Neutrophil (primary cell): ENCODE results near the gene MYOM1.
"Not testable (repeated sequence)": the region's sequence is repeated elsewhere in the genome, so short reads cannot be mapped to it uniquely, and the experiment has no call there.

Experiments
- H3K27ac ChIP-seq: fragments of 200-600 bp; sonication (generic); 2 replicates; pipeline ENCODE4 v1.5.1; 2016; ENCODE audit warnings: mild to moderate bottlenecking, moderate library complexity
- H3K27me3 ChIP-seq: fragments of 200-600 bp; sonication (generic); 2 replicates; pipeline ENCODE4 v1.6.0; 2016; ENCODE audit warnings: mild to moderate bottlenecking
- H3K36me3 ChIP-seq: fragments of 200-600 bp; sonication (generic); 2 replicates; pipeline ENCODE4 v1.5.1; 2017
- H3K4me1 ChIP-seq, 2 experiments: fragments of 200-600 bp in 1 of 2; sonication (generic) in 1 of 2; 1 replicate in 1 of 2; 2 replicates in 1 of 2; pipeline versions ENCODE4 v1.5.1 to v1.6.1; 2013 to 2016; ENCODE audit warnings: low read depth in 1 of 2, low read length in 1 of 2, mild to moderate bottlenecking in 1 of 2, moderate library complexity in 1 of 2; ENCODE audit not compliant: control insufficient read depth in 1 of 2, insufficient read depth in 1 of 2
- H3K4me3 ChIP-seq, 2 experiments: fragments of 200-600 bp in 1 of 2; sonication (generic) in 1 of 2; 1 replicate in 1 of 2; 2 replicates in 1 of 2; pipeline ENCODE4 v1.5.1; 2013 to 2016; ENCODE audit warnings: low read depth in 1 of 2, low read length in 1 of 2, mild to moderate bottlenecking in 1 of 2, moderate library complexity in 1 of 2
- H3K9me3 ChIP-seq: fragments of 200-600 bp; sonication (generic); 2 replicates; pipeline ENCODE4 v1.5.1; 2016
- TF ChIP-seq, protein P1 (sequence below): fragments of 200-600 bp; sonication (generic); IDR thresholded peaks from 2 replicates; pipeline ENCODE4 v1.5.1; 2016; ENCODE audit warnings: antibody characterized with exemption

MYOM1 gene

DNA sequence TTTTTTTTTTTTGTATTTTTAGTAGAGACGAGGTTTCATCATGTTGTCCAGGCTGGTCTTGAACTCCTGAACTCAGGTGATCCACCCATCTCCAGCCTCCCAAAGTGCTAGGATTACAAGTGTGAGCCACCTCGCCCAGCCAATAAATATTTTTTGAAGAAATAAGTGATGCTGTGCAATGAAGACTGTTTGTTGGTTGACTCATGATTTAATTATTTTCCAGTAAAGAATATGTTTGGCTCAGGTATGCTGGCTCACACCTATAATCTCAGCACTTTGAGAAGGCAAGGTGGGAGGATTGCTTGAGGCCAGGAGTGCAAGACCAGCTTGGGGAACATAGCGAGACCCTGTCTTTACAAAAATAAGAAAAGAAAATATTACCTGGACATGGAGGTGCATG, 165.0 kb downstream of the MYOM1 start:
- peaks cover 32 to 43% of the 10 kb centered on the region in 2 experiments for H3K4me1 ChIP-seq
- no peak overlapping the region for H3K4me3 ChIP-seq
- no peak overlapping the region for H3K27ac ChIP-seq
- no peaks in the 10 kb centered on the region for H3K27me3 ChIP-seq
- H3K9me3 ChIP-seq = no peaks in the 10 kb centered on the region
- H3K36me3 ChIP-seq = no peaks in the 10 kb centered on the region
- TF ChIP-seq, protein P1, sequence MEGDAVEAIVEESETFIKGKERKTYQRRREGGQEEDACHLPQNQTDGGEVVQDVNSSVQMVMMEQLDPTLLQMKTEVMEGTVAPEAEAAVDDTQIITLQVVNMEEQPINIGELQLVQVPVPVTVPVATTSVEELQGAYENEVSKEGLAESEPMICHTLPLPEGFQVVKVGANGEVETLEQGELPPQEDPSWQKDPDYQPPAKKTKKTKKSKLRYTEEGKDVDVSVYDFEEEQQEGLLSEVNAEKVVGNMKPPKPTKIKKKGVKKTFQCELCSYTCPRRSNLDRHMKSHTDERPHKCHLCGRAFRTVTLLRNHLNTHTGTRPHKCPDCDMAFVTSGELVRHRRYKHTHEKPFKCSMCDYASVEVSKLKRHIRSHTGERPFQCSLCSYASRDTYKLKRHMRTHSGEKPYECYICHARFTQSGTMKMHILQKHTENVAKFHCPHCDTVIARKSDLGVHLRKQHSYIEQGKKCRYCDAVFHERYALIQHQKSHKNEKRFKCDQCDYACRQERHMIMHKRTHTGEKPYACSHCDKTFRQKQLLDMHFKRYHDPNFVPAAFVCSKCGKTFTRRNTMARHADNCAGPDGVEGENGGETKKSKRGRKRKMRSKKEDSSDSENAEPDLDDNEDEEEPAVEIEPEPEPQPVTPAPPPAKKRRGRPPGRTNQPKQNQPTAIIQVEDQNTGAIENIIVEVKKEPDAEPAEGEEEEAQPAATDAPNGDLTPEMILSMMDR = no peak

DNA sequence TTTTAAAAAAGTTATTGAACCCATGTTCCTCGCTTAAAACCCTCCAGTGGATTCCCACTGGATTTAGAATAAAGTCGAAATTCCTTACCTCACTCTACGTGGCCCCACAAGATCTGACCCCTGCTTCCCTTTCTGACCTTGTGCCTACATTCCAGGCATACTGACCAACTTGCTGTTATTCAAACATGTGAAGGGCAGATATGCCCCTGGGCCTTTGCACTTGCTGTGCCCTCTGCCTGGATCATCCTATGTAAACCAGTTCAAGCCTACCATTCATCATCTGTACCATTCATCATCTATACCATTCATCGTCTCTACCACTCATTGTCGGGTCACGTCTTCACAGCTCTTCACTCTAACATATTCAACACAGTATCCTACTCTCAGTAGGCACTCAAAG, 165.6 kb downstream of the MYOM1 start:
- no peaks in the 10 kb centered on the region for H3K27me3 ChIP-seq
- H3K36me3 ChIP-seq = no peaks in the 10 kb centered on the region
- TF ChIP-seq, protein P1 = no peak
- no peaks in the 10 kb centered on the region for H3K9me3 ChIP-seq
- H3K4me3 ChIP-seq = no peak overlapping the region
- H3K27ac ChIP-seq = no peak overlapping the region
- peaks cover 29 to 37% of the 10 kb centered on the region in 2 experiments for H3K4me1 ChIP-seq

DNA sequence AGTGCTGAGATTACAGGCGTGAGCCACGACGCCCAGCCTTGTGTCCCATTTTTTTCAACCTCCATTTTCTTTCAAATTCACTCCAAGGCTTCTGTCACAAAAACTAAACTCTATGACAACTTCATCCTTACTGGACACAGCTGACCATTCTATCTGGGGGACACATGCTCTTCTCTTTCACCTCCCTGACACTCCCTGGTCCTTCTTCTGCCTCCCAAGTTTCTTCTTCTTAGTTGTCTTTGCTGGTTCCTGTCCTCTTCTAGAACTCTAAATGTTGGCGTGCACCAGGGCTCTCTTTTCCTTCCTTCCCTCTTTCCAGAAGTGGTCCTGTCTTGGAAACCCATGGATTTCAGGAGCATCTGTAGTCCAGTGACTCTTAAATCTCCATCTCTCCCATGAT, 166.7 kb downstream of the MYOM1 start:
- Histone ChIP-seq H3K36me3 (no peaks in the 10 kb centered on the region), H3K4me3 (no peak overlapping the region), H3K27ac (peak overlapping the region; percentile 89), H3K4me1 (peaks cover 33 to 39% of the 10 kb centered on the region in 2 experiments), H3K9me3 (no peaks in the 10 kb centered on the region), H3K27me3 (no peaks in the 10 kb centered on the region)
- TF ChIP-seq, protein P1 = no peak

DNA sequence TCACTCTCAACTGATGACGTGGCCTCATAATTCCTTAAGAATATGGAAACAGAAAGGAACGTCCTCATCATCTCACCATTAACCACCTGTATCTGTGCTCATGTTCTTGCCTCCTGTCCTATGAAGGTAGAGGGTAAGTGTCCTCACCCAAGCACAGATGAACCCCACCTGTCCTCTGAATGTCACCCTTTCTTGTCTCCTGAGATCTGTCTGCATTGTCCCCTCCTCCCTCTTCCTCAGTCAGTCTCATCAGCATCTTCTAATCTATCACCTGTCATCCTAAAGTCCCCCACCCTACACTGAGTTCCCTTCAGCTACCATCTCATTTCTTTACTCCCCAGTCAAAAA, 167.4 kb downstream of the MYOM1 start:
- Histone ChIP-seq H3K27ac (peak overlapping the region; percentile 89), H3K36me3 (no peaks in the 10 kb centered on the region), H3K9me3 (no peaks in the 10 kb centered on the region), H3K4me3 (peak overlapping the region in 1 of 2 experiments; percentile 36), H3K4me1 (peaks cover 33 to 40% of the 10 kb centered on the region in 2 experiments), H3K27me3 (no peaks in the 10 kb centered on the region)
- TF ChIP-seq, protein P1 = no peak

DNA sequence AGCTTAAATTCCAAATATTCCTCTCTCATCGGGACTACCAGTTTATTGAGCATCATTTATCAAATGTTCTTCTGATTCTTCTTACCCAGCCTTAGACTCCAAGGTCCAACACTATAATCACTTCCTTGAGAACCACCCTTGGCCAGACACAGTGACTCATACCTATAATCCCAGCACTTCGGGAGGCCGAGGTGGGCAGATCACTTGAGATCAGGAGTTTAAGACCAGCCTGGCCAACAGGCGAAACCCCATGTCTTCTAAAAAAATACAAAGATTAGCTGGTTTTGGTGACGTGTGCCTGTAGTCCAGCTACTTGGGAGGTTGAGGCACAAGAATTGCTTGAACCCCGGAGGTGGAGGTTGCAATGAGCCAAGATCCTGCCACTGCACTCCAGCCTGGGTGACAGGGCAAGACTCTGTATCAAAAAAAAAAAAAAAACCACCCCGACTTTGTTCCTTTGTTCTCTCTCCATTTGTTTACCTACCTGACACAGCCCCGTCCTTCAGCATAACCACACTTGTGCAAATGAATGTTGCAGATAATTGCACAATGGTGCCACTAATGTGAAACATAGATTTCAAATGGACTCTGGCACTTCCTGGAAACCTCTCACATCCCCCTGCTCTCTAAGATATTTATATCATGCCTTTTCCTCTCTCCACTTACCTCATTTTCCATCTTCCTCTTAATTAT, 167.9 kb downstream of the MYOM1 start:
- Histone ChIP-seq H3K4me3 (peak overlapping the region in 1 of 2 experiments; percentile 36), H3K36me3 (no peaks in the 10 kb centered on the region), H3K27ac (peak overlapping the region; percentile 89), H3K27me3 (no peaks in the 10 kb centered on the region), H3K4me1 (peaks cover 33 to 40% of the 10 kb centered on the region in 2 experiments), H3K9me3 (no peaks in the 10 kb centered on the region)
- TF ChIP-seq, protein P1 = no peak

DNA sequence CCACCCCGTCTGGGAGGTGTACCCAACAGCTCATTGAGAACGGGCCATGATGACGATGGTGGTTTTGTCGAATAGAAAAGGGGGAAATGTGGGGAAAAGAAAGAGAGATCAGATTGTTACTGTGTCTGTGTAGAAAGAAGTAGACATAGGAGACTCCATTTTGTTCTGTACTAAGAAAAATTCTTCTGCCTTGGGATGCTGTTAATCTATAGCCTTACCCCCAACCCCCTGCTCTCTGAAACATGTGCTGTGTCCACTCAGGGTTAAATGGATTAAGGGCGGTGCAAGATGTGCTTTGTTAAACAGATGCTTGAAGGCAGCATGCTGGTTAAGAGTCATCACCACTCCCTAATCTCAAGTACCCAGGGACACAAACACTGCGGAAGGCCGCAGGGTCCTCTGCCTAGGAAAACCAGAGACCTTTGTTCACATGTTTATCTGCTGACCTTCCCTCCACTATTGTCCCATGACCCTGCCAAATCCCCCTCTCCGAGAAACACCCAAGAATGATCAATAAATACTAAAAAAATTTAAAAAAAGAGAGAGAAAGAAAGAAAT, 169.8 kb downstream of the MYOM1 start:
- H3K4me3 ChIP-seq, H3K27me3 ChIP-seq, H3K9me3 ChIP-seq, H3K27ac ChIP-seq, H3K36me3 ChIP-seq: not testable (repeated sequence)
- H3K4me1 ChIP-seq = peaks cover 46 to 55% of the 10 kb centered on the region in 2 experiments
